Activated naive CD4-positive, alpha-beta T cell treated with anti-CD3 and anti-CD28 coated beads, Interleukin-2, amount 10 ng/mL, durations not matched to agents 7 days and 5 days (primary cell): Measurements from ENCODE around the gene ABLIM2.

Source experiments
- CTCF ChIA-PET: fragments of 350-600 bp; sonication (Branson Sonifier 250); formaldehyde crosslinking; loops from one replicate; lab custom pipeline; 2021; ENCODE audit warnings: antibody characterized with exemption; lab: Charles Lee
- DNase-seq: peaks from one replicate; pipeline ENCODE4 v3.0.0-alpha.2; 2020
- H3K27ac Mint-ChIP-seq: one replicate; pipeline ENCODE4 v1.8.0; 2021; ENCODE audit warnings: mild to moderate bottlenecking, moderate library complexity, mixed read lengths
- H3K27me3 Mint-ChIP-seq: one replicate; pipeline ENCODE4 v1.8.0; 2021; ENCODE audit warnings: mild to moderate bottlenecking, mixed read lengths
- H3K36me3 Mint-ChIP-seq: one replicate; pipeline ENCODE4 v1.8.0; 2021; ENCODE audit warnings: mixed read lengths
- H3K4me1 Mint-ChIP-seq: one replicate; pipeline ENCODE4 v1.8.0; 2021; ENCODE audit warnings: mixed read lengths
- H3K4me3 Mint-ChIP-seq: one replicate; pipeline ENCODE4 v1.8.0; 2021; ENCODE audit warnings: mild to moderate bottlenecking, moderate library complexity, mixed read lengths
- H3K9me3 Mint-ChIP-seq: one replicate; pipeline ENCODE4 v1.8.0; 2021; ENCODE audit warnings: mixed read lengths

Gene ABLIM2

GRCh38 chr4:8175686-8176085, 17.1 kb upstream of the ABLIM2 start:
- CTCF ChIA-PET: interaction anchor here (0.9 to 2.4 kb wide), 6 partner anchors 26 to 233 kb away, joined by 3 to 29 read pairs (median 9); no protein-coding TSS in a partner anchor
- H3K4me3 Mint-ChIP-seq: no peak overlapping the region
- no peaks in the 10 kb centered on the region for H3K4me1 Mint-ChIP-seq
- H3K36me3 Mint-ChIP-seq: no peaks in the 10 kb centered on the region
- H3K27me3 Mint-ChIP-seq: peaks cover 23% of the 10 kb centered on the region
- peaks cover under 1% of the 10 kb centered on the region for H3K9me3 Mint-ChIP-seq
- no peak overlapping the region for H3K27ac Mint-ChIP-seq
- no peak for DNase-seq

DNA sequence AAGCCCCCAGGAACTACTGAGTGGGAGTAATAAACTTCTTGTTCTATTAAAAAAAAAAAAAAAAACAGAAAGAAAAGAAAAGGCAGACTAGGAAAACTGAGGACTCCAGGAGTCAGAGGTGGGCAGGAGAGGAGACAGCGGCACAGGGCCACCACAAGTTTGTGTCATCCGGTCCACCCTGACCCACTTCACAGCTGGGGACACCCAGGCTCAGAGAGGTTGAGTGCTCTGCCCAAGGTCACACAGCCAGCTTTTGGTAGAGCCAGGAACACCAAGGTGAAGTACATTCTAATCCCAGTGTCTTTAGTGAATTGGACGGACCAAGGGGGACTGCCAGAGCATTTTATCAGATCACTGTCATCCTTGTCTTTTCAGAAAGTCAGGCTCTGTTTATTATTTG, 16.4 kb upstream of the ABLIM2 start:
- DNase-seq: no peak
- H3K4me3 Mint-ChIP-seq: no peak overlapping the region
- no peaks in the 10 kb centered on the region for H3K9me3 Mint-ChIP-seq
- no peak overlapping the region for H3K27ac Mint-ChIP-seq
- peaks cover 23% of the 10 kb centered on the region for H3K27me3 Mint-ChIP-seq
- CTCF ChIA-PET: interaction anchor here (2.4 kb wide), 2 partner anchors 228 to 233 kb away, joined by 13 to 29 read pairs; no protein-coding TSS in a partner anchor
- no peaks in the 10 kb centered on the region for H3K36me3 Mint-ChIP-seq
- no peaks in the 10 kb centered on the region for H3K4me1 Mint-ChIP-seq

GRCh38 chr4:8173492-8174242, 15.1 kb upstream of the ABLIM2 start:
- Mint-ChIP-seq H3K36me3 (no peaks in the 10 kb centered on the region), H3K4me3 (no peak overlapping the region), H3K27me3 (peaks cover 26% of the 10 kb centered on the region), H3K27ac (no peak overlapping the region), H3K9me3 (peaks cover 4% of the 10 kb centered on the region), H3K4me1 (no peaks in the 10 kb centered on the region)
- DNase-seq: no peak
- CTCF ChIA-PET: no interaction called here

DNA sequence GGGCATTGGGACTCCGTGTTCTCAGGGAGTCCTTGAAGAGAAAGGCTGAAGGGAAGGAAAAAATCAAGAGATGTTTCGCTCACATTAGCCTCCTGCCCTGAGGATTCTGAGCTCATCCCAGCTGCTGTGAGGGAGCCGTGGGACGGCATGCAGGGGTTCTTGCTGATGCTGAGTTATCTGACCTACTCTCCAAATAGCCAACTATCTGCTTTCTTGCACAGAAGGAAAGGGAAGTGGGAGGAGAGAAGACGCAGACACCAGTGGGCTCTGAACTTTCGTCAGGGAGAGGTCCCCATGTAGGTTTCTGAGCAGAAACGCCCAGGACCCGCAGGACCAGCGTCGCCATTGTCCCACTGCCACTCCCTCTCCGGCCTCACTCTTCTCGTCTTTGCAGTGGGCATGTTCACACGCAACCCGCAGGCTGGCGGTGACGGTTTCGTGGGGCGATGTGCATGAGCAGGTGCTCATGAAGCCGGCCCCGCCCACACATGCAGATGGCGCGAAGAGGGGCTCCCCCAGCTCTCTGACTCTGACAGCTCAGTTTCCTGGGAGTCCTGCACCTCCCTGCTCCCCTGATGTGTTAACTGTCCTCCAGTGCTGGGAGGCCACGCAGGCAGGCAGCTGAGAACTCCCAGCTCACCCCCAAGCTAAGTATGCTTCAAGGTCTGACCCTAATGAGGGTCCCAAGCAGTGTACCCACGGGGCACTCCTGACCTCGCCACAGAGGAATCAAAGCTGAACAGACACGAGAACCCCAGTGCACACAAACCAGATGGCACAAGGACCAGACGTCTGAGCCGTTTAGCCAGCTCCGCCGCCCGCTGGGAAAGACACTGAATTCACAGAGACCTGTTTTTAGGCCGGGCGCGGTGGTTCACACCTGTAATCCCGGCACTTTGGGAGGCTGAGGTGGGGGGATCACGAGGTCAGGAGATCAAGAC, 13.6 kb upstream of the ABLIM2 start:
- H3K4me1 Mint-ChIP-seq: no peaks in the 10 kb centered on the region
- H3K9me3 Mint-ChIP-seq: peaks cover 16% of the 10 kb centered on the region
- no peak for DNase-seq
- CTCF ChIA-PET: no interaction called here
- no peak overlapping the region for H3K4me3 Mint-ChIP-seq
- peaks cover 29% of the 10 kb centered on the region for H3K27me3 Mint-ChIP-seq
- H3K36me3 Mint-ChIP-seq: no peaks in the 10 kb centered on the region
- no peak overlapping the region for H3K27ac Mint-ChIP-seq

GRCh38 chr4:8171266-8171665, 12.7 kb upstream of the ABLIM2 start:
- CTCF ChIA-PET: no interaction called here
- no peak overlapping the region for H3K27ac Mint-ChIP-seq
- H3K9me3 Mint-ChIP-seq: peaks cover 18% of the 10 kb centered on the region
- no peak for DNase-seq
- peaks cover 28% of the 10 kb centered on the region for H3K27me3 Mint-ChIP-seq
- H3K4me1 Mint-ChIP-seq: no peaks in the 10 kb centered on the region
- no peaks in the 10 kb centered on the region for H3K36me3 Mint-ChIP-seq
- no peak overlapping the region for H3K4me3 Mint-ChIP-seq

DNA sequence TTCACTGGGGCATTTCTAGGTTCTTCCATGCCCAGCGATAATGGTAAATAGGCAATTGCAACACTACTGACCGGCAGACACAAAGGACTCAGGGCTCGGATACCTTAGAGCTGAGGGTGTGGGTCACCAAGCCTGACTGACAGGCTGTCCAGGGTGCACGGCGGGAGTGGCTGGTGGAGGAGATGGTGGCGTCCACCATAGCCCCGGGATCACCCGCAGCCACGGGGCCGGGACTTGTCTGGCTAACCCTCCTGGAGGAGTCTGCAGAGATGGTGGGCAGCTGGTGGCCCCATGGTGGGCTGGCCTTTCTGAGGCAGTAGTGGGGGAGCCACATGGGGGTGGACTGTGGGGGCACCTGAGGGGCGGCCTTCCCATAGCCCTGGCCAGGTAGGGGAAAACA, 11.7 kb upstream of the ABLIM2 start:
- CTCF ChIA-PET: no interaction called here
- H3K36me3 Mint-ChIP-seq: no peaks in the 10 kb centered on the region
- peaks cover 18% of the 10 kb centered on the region for H3K9me3 Mint-ChIP-seq
- H3K4me3 Mint-ChIP-seq: no peak overlapping the region
- H3K27ac Mint-ChIP-seq: no peak overlapping the region
- DNase-seq: no peak
- no peaks in the 10 kb centered on the region for H3K4me1 Mint-ChIP-seq
- H3K27me3 Mint-ChIP-seq: peaks cover 30% of the 10 kb centered on the region

DNA sequence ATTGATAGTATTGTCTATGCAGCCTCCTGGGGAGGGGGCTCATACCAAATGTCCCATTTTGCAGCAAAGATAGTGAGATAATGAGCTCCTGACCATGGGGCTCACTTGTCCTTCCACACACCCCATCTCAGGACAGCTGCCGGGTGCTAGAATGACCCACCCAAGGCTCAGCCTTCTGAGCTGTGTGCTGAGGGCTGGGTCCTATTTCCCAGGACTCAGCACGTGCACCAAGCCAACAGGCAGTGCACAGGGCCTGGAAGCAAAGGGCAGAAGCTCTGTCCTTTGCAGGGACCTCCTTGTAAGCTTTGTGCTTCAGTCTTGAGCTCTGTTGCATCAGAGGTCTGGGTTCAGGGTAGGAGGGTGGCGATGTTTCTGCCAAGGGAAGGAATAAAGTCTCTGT, 11.2 kb upstream of the ABLIM2 start:
- DNase-seq: no peak
- CTCF ChIA-PET: no interaction called here
- H3K27me3 Mint-ChIP-seq: peaks cover 34% of the 10 kb centered on the region
- H3K36me3 Mint-ChIP-seq: no peaks in the 10 kb centered on the region
- no peaks in the 10 kb centered on the region for H3K4me1 Mint-ChIP-seq
- H3K4me3 Mint-ChIP-seq: no peak overlapping the region
- H3K9me3 Mint-ChIP-seq: peaks cover 18% of the 10 kb centered on the region
- H3K27ac Mint-ChIP-seq: no peak overlapping the region

DNA sequence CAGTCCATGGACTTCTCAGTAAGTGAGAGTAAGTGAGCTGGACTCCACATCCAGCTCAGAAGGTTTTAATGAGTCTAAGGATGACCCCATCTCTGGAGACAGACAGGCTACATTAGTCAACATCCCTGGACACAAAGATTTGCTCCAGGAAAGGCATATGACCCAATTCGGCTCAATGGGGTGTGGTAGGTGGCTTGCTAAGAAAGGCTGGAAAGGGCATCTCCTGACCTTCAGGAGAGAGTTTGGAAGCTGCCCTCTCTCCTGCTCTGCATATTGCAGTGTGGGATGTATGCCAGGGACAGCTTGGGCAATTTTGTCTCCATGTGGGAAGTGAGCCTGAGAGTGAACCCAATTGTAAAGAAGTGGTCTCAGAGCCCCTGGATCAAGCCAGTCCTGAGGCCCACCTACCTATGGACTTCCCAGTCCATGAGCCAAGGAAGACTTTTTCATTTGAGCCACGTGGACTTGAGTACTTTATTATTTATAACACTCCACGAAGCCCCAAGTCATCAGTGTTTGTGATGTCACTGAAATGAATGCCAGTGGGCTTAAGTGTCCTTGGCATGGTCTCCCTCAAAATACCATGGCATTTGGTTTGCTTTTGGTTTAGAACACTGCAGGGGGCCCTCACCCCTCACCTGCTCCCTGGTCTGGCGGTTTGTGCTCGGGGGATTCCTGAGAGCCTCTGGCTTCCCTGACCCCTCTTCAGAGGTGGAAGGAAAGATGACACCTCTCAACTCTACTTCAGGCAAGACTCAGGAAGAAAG, 10.4 kb upstream of the ABLIM2 start:
- DNase-seq: no peak
- Mint-ChIP-seq H3K4me1 (no peaks in the 10 kb centered on the region), H3K36me3 (no peaks in the 10 kb centered on the region), H3K4me3 (no peak overlapping the region), H3K9me3 (peaks cover 18% of the 10 kb centered on the region), H3K27ac (no peak overlapping the region), H3K27me3 (peaks cover 34% of the 10 kb centered on the region)
- CTCF ChIA-PET: interaction anchor here (1.2 kb wide), 1 partner anchor 10 kb away, joined by 7 read pairs; no protein-coding TSS in a partner anchor

GRCh38 chr4:8168232-8168631, 9.6 kb upstream of the ABLIM2 start:
- DNase-seq: no peak
- CTCF ChIA-PET: interaction anchor here (0.7 to 1.2 kb wide), 2 partner anchors 11 to 29 kb away, joined by 3 to 7 read pairs; no protein-coding TSS in a partner anchor
- Mint-ChIP-seq H3K4me1 (no peaks in the 10 kb centered on the region), H3K36me3 (no peaks in the 10 kb centered on the region), H3K9me3 (peaks cover 18% of the 10 kb centered on the region), H3K27me3 (peaks cover 34% of the 10 kb centered on the region), H3K4me3 (no peak overlapping the region), H3K27ac (no peak overlapping the region)

DNA sequence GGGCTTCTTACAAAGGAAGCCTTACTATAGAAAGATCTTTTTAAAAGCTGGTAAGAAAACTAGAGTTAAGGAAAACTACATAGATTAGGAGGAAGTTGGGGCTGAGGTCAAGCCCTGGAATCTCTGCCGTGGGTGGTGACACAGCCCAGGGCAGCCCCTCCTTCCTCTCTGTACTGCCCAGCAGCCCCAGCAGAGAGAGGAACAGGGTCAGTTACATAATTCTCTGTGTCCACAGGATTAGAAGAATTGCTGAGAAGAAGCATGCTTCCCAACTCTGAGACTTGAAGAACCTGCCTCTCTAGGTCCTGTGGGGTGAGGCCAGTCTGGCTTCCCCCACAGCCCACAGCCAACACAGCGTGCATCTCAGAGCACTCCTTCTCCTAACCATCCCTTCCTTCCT, 9.2 kb upstream of the ABLIM2 start:
- peaks cover 18% of the 10 kb centered on the region for H3K9me3 Mint-ChIP-seq
- H3K36me3 Mint-ChIP-seq: no peaks in the 10 kb centered on the region
- CTCF ChIA-PET: interaction anchor here (0.7 to 1.2 kb wide), 3 partner anchors 11 to 29 kb away, joined by 3 to 7 read pairs (median 3); no protein-coding TSS in a partner anchor
- no peak overlapping the region for H3K4me3 Mint-ChIP-seq
- H3K27ac Mint-ChIP-seq: no peak overlapping the region
- no peak for DNase-seq
- peaks cover 34% of the 10 kb centered on the region for H3K27me3 Mint-ChIP-seq
- no peaks in the 10 kb centered on the region for H3K4me1 Mint-ChIP-seq

- no peaks in the 10 kb centered on the region for H3K4me1 Mint-ChIP-seq
- H3K4me3 Mint-ChIP-seq: no peak overlapping the region
- no peak overlapping the region for H3K27ac Mint-ChIP-seq
- H3K36me3 Mint-ChIP-seq: no peaks in the 10 kb centered on the region
- DNase-seq: no peak
- H3K9me3 Mint-ChIP-seq: peaks cover 18% of the 10 kb centered on the region
- peaks cover 31% of the 10 kb centered on the region for H3K27me3 Mint-ChIP-seq
- CTCF ChIA-PET: interaction anchor here (0.8 kb wide), 1 partner anchor 13 kb away, joined by 3 read pairs; no protein-coding TSS in a partner anchor
Observed at GRCh38 chr4:8167291-8167690, 8.7 kb upstream of the ABLIM2 start.

DNA sequence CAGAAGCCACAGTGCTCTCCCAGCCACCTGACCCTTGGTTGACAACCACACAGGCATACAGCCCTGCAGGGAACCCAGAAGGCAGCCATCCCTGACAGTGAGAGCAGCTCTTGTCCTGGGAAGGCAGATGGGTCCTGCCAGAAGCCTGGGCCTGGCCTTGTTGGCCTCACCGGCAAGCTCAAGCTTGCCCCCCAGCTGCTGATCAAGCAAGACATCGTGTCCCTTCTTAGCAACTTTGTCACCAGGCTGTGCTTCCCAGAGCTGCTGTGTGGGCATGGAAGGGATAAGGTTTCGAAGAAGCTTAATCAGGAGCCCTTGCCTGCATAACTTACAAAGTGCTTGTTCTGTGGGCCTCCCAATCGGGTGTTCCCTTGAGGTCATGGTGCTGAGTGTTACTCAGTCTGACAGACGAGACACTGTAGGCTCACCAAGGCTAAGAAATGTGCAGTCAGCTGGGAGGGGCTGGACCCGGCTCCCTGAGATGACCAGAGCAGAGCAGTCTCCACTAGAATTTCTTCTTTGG, 6.8 kb upstream of the ABLIM2 start:
- H3K27me3 Mint-ChIP-seq: peaks cover 32% of the 10 kb centered on the region
- DNase-seq: no peak
- H3K27ac Mint-ChIP-seq: no peak overlapping the region
- no peak overlapping the region for H3K4me3 Mint-ChIP-seq
- H3K36me3 Mint-ChIP-seq: no peaks in the 10 kb centered on the region
- H3K4me1 Mint-ChIP-seq: no peaks in the 10 kb centered on the region
- peaks cover 18% of the 10 kb centered on the region for H3K9me3 Mint-ChIP-seq
- CTCF ChIA-PET: no interaction called here

DNA sequence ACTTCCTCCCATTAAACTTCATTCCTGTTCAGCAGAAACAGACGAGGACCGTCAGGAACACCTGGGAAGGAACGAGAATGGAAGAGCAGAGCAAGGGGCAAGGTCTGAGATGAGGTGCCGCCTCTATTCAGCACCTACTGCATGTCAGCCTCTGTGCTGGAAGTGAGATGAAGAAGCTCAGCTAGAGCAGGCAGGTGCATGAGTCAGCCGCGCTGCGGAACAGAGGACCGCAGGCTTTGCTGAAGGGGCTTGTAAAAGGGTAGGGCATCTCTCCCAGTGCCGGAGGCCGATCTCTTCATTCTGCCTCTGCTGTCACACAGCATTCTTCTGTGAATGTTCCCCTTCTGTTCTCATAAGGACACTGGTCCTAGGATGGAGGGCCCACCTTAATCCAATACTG, 6.1 kb upstream of the ABLIM2 start:
- Mint-ChIP-seq H3K27ac (peak overlapping the region; percentile 34), H3K4me1 (no peaks in the 10 kb centered on the region)

More for the DNA sequence above, 6.1 kb upstream of the ABLIM2 start:
- DNase-seq: no peak
- no peak overlapping the region for H3K4me3 Mint-ChIP-seq
- H3K27me3 Mint-ChIP-seq: peaks cover 39% of the 10 kb centered on the region
- no peaks in the 10 kb centered on the region for H3K36me3 Mint-ChIP-seq
- peaks cover 18% of the 10 kb centered on the region for H3K9me3 Mint-ChIP-seq
- CTCF ChIA-PET: no interaction called here
